ENCODE measurements around the gene RPEL1.

RPEL1 gene

GRCh38 chr10:103281753-103282152, 36.1 kb downstream of the RPEL1 start:
- FAIRE-seq: no peak

- FAIRE-seq: no peak
Observed at GRCh38 chr10:103282961-103283360, 37.3 kb downstream of the RPEL1 start.

GRCh38 chr10:103284170-103284569, 38.5 kb downstream of the RPEL1 start:
- no peak for FAIRE-seq

GRCh38 chr10:103287992-103288391, 42.3 kb downstream of the RPEL1 start:
- no peak for FAIRE-seq

- no peak for FAIRE-seq
Observed at GRCh38 chr10:103291588-103291987, 45.9 kb downstream of the RPEL1 start.

- FAIRE-seq: no peak
Observed at GRCh38 chr10:103295374-103296015, 49.8 kb downstream of the RPEL1 start.

Measured in A204.1 (cell line).